ENCODE data around the gene HM13. TPM values are rescaled to one million over a fixed set of nuclear protein-coding genes. Genes with fewer than 3 reads are reported as not detected.

Gene HM13
- polyA plus RNA-seq, 1 donor (not counting 4 experiments of a cell fraction or from before 2014, with no cell fraction given), result 127 TPM

DNA sequence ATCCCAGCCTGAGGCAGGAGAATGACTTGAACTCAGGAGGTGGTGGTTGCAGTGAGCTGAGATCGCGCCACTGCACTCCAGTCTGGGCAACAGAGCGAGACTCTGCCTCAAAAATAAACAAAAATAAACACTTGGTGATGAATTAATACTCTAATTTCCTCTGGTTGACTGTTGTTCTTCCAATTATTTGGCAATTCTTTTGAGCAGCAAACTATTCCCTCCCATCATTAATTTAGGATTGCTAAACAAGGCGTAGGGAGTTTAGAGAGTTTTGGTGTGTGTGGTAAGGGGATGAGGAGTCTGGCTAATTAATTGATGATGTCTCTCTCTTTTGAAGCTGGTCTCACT, 88.2 kb downstream of the HM13 start:
- Histone ChIP-seq H3K4me2 (ENCODE audit: control insufficient read depth, extremely low read depth, insufficient read depth, low read depth, low read length) (no peak overlapping the region), H2AFZ (ENCODE audit: control insufficient read depth, low read length) (no peak overlapping the region), H4K20me1 (ENCODE audit: control insufficient read depth, extremely low read depth, insufficient read depth, low read length) (no peaks in the 10 kb centered on the region), H3K9me1 (ENCODE audit: control insufficient read depth, extremely low read depth, insufficient read depth, low read length) (no peaks in the 10 kb centered on the region), H3K79me2 (ENCODE audit: control insufficient read depth, insufficient read depth, low read length) (peaks cover 15% of the 10 kb centered on the region), H3K36me3 (ENCODE audit: control insufficient read depth in 2 of 2, extremely low read depth in 1 of 2, insufficient read depth in 2 of 2, low read length in 2 of 2) (no peaks in the 10 kb centered on the region), H3K4me3 (ENCODE audit: control insufficient read depth in 2 of 3, extremely low read depth in 1 of 3, insufficient read depth in 2 of 3, low read depth in 1 of 3, low read length in 3 of 3) (no peak overlapping the region), H3K9me3 (ENCODE audit: control insufficient read depth, low read depth, low read length) (no peaks in the 10 kb centered on the region), H3K27ac (ENCODE audit: control insufficient read depth, insufficient read depth, low read length) (no peak overlapping the region), H3K9ac (ENCODE audit: control insufficient read depth, extremely low read depth, insufficient read depth, low read length) (no peak overlapping the region), H3K27me3 (ENCODE audit: control insufficient read depth, extremely low read depth, insufficient read depth, low read length) (no peaks in the 10 kb centered on the region), H3K4me1 (ENCODE audit: control insufficient read depth, extremely low read depth, insufficient read depth, low read length) (peaks cover 26% of the 10 kb centered on the region)
- DNase-seq (ENCODE audit: low read depth, low spot score) (no peak), FAIRE-seq (no peak)
- no peak for TF ChIP-seq CTCF (optimal IDR thresholded peaks at IDR 0.05 in 1 of 3, IDR thresholded peaks at IDR 0.05 in 1 of 3, conservative IDR thresholded peaks at IDR 0.05 in 1 of 3; ENCODE audit: extremely low read depth in 1 of 3, insufficient read depth in 2 of 3, low read length in 3 of 3)
- TF ChIP-seq EZH2 (IDR thresholded peaks at IDR 0.05; ENCODE audit: low read length), result no peak
- dilution Hi-C loops (cut with MboI; ENCODE audit: extremely low pct_ligation_motif_present, low sequenced_read_pairs), result no loop called here

DNA sequence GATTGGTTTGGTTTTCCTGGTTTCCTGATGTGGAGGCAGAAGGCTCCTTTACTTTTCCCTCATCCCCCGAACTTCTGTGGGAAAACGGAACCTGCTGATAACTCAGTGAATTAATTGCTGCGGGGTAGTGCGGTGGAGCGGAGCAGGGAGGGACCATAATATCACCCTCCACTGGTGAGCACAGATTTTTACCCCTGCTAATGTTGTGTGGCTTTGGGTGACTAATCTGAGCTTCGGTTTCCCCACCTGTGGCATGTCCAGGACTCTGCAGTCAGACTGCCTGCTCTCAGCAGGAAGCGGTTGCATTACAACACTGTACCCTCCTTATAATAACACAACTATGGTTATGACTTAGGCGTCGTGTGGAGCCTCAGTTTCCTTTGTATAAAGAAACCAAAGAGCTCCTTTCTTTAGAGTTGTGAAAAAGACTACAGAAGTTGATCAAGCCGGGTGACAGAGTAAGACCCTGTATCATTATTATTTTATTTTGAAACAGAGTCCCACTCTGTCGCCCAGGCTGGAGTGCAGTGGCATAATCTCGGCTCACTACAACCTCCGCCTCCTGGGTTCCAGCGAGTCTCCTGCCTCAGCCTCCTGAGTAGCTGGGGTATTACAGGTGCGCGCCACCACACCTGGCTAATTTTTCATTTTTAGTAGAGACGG, 88.7 kb downstream of the HM13 start:
- dilution Hi-C loops (cut with MboI; ENCODE audit: extremely low pct_ligation_motif_present, low sequenced_read_pairs), result no loop called here

More for the DNA sequence above, 88.7 kb downstream of the HM13 start:
- Histone ChIP-seq H3K4me3 (ENCODE audit: control insufficient read depth in 2 of 3, extremely low read depth in 1 of 3, insufficient read depth in 2 of 3, low read depth in 1 of 3, low read length in 3 of 3) (no peak overlapping the region), H4K20me1 (ENCODE audit: control insufficient read depth, extremely low read depth, insufficient read depth, low read length) (no peaks in the 10 kb centered on the region), H3K36me3 (ENCODE audit: control insufficient read depth in 2 of 2, extremely low read depth in 1 of 2, insufficient read depth in 2 of 2, low read length in 2 of 2) (no peaks in the 10 kb centered on the region), H3K9me1 (ENCODE audit: control insufficient read depth, extremely low read depth, insufficient read depth, low read length) (no peaks in the 10 kb centered on the region), H3K4me1 (ENCODE audit: control insufficient read depth, extremely low read depth, insufficient read depth, low read length) (peaks cover 31% of the 10 kb centered on the region), H3K27ac (ENCODE audit: control insufficient read depth, insufficient read depth, low read length) (no peak overlapping the region), H2AFZ (ENCODE audit: control insufficient read depth, low read length) (no peak overlapping the region), H3K27me3 (ENCODE audit: control insufficient read depth, extremely low read depth, insufficient read depth, low read length) (no peaks in the 10 kb centered on the region), H3K4me2 (ENCODE audit: control insufficient read depth, extremely low read depth, insufficient read depth, low read depth, low read length) (peak overlapping the region; percentile 3), H3K79me2 (ENCODE audit: control insufficient read depth, insufficient read depth, low read length) (peaks cover 15% of the 10 kb centered on the region), H3K9me3 (ENCODE audit: control insufficient read depth, low read depth, low read length) (no peaks in the 10 kb centered on the region), H3K9ac (ENCODE audit: control insufficient read depth, extremely low read depth, insufficient read depth, low read length) (no peak overlapping the region)
- TF ChIP-seq EZH2 (IDR thresholded peaks at IDR 0.05; ENCODE audit: low read length) (no peak), CTCF (optimal IDR thresholded peaks at IDR 0.05 in 1 of 3, IDR thresholded peaks at IDR 0.05 in 1 of 3, conservative IDR thresholded peaks at IDR 0.05 in 1 of 3; ENCODE audit: extremely low read depth in 1 of 3, insufficient read depth in 2 of 3, low read length in 3 of 3) (peak in 1 of 3 experiments; percentile 0)
- DNase-seq (ENCODE audit: low read depth, low spot score) (no peak), FAIRE-seq (no peak)
